A549 treated with AZD9567 at 1 μM for 4 hours (cell line): ENCODE measurements around the gene QTRT2. TPM values are rescaled to one million over a fixed set of nuclear protein-coding genes. Genes with fewer than 3 reads are reported as not detected.

Source experiments
- total RNA-seq: library from RNA; stranded (reverse); fragments of 200-300 nt; extraction: Qiagen RNA extraction; gene quantifications from 5 replicates; pipeline ENCODE4 v1.2.3, GENCODE V29; 2022; ENCODE audit not compliant: insufficient read depth

QTRT2 gene
- total RNA-seq = 21.9 to 29.7 TPM (median 23.1 TPM) in 5 replicates

DNA sequence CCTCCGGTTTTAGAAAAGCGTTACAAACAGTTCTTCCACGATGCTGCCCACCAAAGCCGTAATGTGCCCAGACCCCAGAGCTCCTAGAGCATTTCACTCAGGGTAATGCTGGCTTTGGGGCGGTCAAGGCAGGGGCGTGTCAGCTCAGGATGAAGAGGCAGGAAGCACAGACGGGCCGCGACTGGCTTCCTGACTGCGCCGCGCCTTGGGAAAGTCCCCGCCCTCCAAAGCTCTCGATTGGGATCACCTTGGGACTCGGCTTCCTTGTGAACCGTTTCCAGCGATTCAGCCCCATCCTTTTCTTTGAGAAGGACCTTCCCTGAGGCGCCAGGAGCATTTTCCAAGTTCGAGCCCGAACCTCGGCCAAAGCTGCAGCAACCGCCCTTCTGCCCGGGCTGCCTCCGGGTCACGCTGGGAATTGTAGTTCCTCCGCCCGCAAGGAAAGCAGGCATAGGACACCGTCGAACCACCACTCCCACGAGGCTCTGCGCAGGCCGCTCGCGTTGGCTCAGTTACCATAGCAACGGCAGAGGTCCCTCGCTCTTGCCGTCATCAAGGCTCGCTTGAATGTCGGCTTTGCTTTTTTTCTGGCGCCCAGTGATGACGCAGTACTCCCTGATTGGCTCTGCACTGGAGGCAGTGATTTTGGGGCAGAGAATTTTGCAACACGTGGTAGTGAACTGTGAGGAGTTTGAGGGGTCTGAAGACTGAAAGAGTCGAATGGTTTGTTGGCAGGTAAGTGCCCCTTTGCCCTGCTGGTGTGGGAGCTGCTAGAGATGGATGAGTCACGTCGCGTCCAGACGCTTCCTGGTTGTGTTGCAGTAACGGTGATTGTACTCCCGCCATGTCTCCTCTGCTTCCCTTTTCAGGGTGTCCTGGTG, at the start of gene QTRT2, which contains the start of gene CCDC191:
TSS of gene QTRT2 (plus strand) at position 608 of the 881 bp plus-strand sequence. CDS start 8,521 bp downstream, outside the sequence.
TSS of gene CCDC191 (minus strand) at position 397 of the 881 bp plus-strand sequence. CDS start at position 337, 60 bp downstream.

Other genes with a start within 250 kb of the QTRT2 start
- gene GRAMD1C, start 217.9 kb upstream of the QTRT2 start, total RNA-seq = 0.35 to 2.2 TPM (median 0.88 TPM) in 5 replicates
- gene ZDHHC23, start 108.7 kb upstream of the QTRT2 start, total RNA-seq = 3.4 to 4.0 TPM (median 3.5 TPM) in 5 replicates
- 1.3 to 1.6 TPM (median 1.6 TPM) in 5 replicates for gene CCDC191, start 211 bp upstream of the QTRT2 start, total RNA-seq
- gene DRD3, start 122.3 kb downstream of the QTRT2 start, total RNA-seq = not detected in 5 replicates
- not detected in 5 replicates for gene ZNF80, start 180.8 kb downstream of the QTRT2 start, total RNA-seq
- gene TIGIT, start 237.3 kb downstream of the QTRT2 start, total RNA-seq = not detected in 5 replicates